Activated T-cell treated with anti-CD3 and anti-CD28 coated beads, Interleukin-2, amount 50 U/mL, for 1 hour (primary cell): ENCODE data around the gene BMP7.
"Not testable (repeated sequence)": the region's sequence is repeated elsewhere in the genome, so short reads cannot be mapped to it uniquely, and the experiment has no call there.

Source experiments
- DNase-seq: peaks from one replicate; pipeline ENCODE4 v3.0.0-alpha.2; 2020

The BMP7 gene

DNA sequence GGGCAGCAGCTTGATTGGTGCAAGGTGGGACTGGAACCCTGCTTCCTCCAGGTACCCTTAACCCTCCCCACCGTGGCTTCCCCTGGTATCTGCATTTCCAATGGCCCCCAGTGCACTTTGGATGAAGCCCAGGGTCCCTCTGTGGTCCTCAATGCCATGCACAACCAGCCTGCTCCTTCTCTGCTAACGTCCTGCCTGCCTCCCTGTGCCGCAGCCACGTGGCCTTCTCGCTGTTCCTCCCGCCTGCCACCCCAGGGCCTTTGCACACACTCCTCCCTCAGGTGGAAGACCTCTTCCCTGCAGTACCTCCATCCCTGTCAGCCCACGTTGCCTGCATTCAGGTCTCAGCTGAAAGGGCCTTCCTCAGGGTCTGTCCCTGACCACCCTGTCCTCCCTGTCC, 101.6 kb downstream of the BMP7 start:
- no peak for DNase-seq

DNA sequence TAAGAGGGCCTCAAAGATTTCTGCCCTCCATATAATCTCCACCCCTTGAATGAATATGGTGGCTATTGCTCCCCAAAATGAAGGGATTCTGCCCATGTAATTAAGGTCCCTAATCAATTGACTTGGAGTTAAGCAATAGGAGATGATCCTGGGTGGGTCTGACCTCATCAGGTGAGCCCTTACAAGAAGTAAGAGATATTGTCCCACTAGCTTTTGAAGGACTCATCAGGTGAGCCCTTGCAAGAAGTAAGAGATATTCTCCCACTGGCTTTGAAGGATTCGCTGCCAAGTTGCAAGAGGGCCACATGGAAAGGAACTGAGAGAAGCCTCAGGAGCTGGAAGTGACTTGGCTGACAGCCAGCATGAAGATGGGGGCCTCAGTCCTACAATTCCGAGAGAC, 103.4 kb downstream of the BMP7 start:
- no peak for DNase-seq

DNA sequence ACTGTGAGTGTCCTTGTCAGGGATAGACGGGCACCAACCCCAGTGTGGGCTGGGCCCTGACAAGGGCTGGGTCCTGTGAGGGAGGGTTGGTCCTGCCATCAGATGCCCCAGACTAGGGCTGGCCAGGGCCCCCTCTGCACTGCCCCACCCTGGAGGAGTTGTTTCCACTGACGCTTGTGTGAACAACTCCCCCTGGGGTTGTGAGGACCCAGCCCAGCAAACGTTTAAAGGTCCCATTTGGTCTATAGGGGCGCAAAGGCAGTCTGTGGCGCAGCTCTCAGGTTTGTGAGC, 104.1 kb downstream of the BMP7 start:
- DNase-seq: no peak

DNA sequence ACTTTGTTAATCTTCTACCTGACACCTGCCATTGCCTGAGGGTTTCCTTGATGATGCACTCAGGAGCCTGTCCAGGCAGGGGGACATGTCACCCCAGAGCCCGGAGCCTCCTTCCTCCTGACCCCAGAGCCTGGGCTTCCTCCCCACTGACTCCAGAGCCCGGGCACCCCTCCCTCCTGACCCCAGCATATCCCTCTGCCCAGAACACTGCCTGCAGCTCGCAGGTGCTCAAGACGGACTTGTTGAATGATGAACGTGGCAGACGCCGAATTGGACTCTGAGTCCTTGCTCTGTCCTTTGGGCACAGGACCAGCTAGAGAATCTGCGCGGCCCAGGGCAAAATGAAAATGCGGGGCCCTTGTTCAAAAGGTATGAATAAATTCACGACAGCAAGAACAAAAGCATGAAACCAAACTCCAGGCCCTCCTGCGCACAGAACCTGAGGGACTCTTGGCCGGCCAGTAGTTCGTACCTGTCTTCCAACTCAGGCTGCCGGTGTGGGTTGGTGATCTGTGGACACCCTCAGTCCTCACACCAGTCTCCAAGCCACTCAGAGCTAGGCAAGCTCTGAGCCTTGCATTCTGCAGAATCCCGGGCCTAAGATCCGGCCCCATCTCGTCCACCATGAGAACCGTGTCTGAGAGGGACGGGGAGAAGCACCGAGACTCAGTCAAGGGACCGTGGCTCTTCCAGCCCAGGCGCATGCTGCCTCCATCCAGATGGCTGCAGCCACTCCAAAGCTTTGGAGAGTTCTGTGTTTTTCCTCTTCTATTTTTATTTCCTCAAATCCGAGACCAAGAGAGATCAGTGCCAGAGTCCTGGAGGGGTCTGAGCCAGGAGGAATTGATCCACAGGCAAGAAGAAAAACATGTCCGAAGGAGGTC, 104.7 kb downstream of the BMP7 start:
- no peak for DNase-seq

DNA sequence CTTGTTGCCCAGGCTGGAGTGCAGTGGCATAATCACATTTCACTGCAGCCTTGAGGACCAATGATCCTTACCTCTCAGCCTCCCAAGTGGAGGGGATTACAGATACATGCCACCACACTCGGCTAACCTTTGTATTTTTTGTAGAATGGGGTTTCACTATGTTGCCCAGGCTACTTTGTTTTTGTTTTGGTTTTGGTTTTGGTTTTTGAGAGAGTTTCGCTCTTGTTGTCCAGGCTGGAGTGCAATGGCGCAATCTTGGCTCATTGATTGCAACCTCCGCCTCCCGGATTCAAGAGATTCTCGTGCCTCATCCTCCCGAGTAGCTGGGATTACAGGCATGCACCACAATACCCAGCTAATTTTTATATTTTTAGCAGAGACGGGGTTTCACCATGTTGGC, 105.5 kb downstream of the BMP7 start:
- DNase-seq: no peak

DNA sequence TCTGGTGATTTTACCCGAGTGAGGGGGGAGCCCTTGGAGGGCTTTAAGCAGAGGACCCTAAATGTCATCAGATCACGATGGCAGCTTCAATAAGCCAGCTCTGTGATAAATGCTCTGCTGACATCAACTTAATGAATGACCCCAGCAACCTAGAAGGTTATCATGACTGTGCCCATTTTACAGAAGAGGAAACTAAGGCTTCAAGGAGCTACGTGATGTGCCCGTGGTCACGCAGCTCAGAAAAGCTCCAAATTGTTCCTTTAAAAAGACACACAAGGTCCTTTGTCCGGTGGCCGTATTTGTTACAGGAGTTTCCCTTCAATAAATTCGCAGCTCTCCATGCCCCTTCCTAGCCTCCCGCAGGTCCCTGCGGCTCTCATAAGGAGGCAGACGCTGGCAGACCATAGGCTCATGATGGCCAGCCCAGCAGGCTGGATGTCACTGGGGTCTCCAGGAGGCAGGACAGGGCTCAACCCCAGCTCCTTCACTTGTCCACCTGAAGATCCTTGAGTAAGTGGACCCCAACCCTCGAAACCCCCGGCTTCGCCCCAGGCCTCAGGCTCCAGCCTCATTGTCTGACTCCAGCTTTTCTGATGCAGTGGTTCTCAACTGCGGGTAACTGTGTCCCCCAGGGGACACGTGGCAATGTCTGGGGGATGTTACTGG, 106.4 kb downstream of the BMP7 start:
- no peak for DNase-seq

DNA sequence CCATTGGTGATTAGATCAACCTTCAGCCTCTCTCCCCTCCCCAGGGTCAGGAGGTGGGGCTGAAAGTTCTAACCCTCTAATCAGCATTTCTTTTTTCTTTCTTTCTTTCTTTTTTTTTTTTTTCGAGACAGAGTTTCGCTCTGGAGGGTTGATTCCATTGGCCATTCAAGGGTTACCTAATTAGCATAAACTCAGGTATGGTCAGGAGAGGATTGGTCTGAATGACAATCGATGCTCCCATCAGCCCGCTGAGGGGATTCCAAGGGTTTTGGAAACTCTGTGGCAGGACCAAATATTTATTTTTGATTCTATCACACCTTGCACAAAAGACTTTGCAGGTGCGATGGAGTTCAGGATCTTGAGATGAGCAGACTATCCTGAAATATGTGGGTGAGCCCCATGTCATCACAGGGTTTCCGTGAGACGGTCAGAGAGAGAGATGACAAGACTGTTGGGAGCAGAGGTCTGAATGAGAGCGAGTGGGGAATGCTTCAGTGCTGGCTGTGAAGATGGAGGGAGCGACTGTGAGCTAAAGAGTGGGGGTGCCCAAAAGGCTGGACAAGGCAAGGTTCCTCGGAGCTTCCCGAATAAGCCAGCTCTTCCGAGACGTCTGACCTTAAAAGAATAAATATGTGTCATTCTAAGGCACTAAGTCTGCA, 107.1 kb downstream of the BMP7 start:
- no peak for DNase-seq

DNA sequence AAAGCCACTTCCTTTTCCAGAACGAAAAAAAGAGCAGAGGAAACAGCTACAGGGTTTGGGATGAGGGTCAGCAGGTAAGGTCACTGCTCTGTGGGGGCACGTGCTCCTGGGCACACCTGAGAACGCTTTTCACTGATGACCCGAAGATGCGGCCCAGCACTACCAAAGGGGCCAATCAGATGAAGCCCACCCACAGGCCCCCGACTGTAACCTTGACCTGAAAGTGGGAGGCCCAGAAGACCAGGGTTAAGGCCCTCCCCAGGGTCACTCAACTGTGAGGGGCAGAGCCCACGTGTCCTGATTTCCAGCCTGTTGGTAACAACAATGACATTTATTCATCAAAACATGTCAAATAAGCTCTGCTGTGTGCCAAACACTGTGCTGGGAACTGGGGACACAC, 108.0 kb downstream of the BMP7 start:
- DNase-seq: no peak

DNA sequence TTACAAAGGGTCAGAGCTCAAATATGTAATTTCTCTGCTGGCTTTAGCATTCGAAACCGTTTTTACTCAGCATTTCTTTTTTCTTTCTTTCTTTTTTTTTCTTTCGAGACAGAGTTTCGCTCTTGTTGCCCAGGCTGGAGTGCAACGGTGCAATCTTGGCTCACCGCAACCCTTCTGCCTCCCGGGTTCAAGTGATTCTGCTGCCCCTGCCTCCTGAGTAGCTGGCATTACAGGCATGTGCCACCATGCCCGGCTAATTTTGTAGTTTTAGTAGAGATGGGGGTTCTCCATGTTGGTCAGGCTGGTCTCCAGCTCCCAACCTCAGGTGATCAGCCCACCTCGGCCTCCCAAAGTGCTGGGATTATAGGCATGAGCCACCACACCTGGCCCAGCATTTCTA, 108.7 kb downstream of the BMP7 start:
- not testable (repeated sequence) for DNase-seq

DNA sequence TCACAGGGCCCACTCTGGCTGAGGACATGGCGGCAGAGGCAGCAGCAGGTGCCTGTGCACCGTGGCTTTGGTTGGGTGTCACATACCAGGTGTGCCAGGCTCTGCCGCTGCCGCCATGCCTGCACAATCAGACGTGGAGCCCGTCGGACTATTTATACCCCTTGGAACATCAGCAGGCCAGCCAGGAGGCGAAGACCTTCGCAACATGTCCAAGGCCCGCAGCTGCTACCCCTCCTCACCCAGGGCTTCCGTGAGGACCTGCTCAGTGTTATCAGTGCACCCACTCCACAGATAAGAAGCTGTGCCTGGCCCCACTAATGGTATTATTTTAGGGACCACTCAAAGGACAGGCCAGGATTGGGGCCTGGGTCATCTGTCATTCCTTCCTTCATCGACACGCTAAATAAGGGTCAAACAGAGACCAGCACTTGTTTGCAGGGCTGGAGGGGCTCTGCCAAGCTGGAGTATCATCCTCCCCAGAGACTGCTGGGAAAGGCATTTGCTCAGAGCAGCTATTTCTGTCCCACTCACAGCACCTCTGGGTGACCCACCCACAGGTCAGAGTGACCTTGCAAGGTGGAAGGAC, 109.2 kb downstream of the BMP7 start:
- DNase-seq: no peak

DNA sequence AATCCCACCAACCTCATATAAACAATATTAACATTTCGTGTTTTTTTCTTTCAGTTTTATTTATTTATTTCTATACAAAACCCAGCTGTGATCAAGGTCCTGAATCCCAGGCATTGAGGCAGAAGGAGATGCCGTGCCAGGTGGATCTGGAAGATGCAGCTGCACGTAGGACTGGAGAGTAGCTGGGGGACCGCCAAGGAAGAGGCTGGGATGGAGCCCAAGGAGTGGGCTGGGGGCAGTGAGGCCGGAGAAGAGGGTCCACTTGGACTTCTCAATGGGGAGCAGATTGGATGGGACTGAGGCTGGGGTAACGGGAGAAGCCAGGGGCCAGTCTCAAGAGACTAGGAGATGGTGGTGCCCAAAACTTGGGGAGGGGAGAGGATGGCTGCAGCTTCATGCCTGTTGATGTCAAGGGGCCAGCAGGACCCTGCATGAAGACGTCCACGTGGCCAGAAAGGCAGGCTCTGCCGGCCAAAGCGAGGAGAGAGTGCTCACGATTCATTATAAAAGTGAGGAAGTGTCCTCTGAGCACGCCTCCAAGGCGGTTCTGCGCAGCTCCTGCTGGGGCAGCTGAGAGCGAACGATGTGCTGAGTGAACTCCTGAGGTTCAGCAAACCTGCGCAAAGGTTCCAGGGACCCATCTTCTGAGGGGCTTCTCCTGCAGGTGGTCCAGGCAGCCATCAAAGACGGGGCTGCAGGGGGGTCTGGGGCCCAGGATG, 110.3 kb downstream of the BMP7 start:
- no peak for DNase-seq

DNA sequence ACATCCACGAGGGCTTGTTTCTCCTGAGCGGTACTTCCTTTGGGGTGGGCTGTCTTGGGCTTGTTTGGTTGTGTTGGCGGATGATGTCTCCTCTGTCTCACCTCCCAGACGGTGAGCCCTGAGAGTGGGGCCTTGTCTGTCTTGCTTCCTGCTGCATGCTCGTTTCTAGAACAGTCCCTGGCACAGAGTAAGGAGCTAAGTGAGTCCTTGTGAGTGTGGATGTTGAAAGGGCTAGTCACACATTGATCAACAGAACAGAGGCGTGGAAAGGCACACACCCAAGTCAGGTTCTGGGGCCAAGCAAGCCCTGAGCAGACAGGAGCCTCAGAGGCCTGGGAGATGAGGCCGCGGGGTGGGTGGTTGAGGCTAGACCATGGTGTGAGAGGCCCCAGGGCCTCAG, 111.0 kb downstream of the BMP7 start:
- DNase-seq: no peak

DNA sequence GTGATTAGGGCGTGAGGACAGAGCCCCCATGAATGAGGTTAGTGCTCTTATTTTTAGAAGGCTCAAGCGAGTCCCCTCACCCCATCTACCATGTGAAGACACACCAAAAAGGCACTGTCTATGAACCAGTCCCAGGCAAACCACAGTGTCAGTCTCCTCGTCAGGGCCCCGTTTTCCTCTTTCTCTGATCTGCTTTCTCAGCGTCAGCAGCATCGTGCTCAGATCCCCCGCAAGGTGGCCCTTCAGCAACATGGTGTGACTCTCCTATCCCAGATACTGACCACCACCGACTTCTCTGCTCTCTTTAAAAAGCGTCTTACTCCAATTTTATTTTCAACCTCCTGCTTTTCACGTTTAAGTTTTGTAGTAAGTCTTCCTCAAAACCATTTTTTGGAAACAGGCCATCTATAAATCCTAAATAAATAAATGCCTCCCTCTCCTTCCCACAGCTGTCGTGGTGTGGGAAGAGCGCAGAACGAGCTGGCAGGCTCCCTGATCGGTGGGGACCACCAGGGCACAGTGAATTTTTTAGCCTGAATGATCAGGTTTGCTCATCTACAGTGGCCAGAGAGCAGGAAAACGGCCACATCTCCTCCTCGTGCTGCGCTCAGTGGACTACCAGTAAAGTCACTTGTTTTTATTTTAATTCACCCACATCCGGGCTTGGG, 113.1 kb downstream of the BMP7 start:
- DNase-seq: no peak

DNA sequence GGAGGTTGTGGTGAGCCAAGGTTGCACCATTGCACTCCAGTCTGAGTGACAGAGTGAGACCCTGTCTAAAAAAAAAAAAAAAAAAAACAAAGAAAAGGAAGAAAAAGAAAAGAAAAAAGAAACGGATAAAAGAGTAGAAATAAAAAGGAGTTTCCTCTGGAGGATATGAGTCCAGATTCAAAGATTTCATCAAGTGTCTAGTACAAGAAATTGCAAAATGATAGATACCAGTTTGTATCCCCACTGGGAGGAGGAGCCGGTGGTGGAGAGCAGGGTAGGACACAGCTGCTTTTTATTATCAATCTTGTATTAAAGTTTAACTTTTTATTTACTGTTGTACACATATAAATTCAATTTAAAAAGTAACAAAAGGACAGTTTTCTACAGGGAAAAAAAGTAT, 113.9 kb downstream of the BMP7 start:
- DNase-seq: no peak

DNA sequence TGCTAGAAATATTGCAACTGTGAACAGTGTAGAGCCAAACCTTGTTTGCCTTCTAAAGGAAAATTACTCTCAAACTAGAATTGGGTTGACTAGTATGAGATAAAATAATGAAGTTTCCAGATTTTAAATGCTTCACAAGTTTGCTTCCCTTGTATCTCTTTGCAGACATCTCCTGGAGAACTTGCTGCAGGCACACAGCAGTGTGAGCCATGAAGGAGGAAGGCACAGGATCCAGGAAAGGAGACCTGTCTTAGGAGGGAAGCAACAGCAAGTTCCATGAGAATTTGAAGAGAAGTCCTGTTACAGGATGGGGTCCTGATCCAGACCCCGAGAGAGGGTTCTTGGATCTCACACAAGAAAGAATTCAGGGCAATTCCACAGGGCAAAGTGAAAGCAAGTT, 115.9 kb downstream of the BMP7 start:
- no peak for DNase-seq

DNA sequence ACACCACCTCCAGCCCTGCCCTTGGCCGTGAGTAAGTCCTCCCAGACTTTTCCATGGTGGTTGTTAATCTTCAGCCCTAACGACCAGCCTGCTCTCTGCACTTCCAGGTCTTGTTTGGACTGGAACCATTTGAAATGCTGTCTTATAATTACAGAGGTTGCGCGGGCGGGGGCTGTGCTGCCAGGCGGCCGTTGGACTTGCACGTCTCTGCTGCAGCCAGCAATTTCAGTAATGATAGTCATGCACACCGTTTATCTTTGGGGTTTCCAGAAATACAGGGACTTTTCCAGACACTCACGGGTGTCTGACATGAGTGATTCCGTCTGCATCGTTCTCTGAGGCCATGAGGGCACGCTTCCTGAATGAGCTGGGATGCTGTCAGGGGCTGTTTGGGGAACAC, 118.2 kb downstream of the BMP7 start:
- no peak for DNase-seq

DNA sequence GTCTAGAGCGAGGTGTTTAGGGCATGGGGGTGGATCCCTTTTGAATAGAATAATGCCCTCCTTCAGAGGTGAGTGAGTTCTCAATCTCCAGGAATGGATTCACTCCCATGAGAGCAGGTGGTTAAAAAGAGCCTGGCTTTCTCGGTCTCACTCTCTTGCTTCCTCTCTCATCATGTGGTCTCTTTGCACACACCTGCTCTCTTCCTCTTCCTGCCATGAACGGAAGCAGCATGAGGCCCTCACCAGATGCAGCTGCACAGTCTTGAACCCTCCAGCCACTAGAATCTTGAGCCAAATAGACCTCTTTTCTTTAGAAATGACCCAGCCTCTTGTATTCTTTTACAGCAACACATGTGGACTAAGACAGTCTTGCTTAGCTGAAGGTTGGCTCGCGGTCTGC, 119.3 kb downstream of the BMP7 start:
- DNase-seq: no peak

DNA sequence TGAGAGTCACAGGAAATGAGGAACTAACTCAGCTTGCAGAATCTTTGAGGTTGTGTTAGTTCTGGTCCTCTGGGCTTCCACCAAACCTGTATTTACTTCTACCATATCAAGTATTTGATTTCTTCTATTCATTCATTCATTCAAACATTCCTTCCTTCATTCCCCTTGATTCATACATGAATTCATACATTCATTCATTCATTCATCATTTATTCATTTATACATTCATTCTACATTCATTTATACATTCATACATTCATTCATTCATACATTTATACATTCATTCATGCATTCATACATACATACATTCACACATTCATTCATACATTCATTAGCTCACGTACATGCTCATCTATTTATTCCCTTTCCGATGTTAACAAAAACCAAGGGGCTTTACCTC, 120.3 kb downstream of the BMP7 start:
- DNase-seq: no peak

DNA sequence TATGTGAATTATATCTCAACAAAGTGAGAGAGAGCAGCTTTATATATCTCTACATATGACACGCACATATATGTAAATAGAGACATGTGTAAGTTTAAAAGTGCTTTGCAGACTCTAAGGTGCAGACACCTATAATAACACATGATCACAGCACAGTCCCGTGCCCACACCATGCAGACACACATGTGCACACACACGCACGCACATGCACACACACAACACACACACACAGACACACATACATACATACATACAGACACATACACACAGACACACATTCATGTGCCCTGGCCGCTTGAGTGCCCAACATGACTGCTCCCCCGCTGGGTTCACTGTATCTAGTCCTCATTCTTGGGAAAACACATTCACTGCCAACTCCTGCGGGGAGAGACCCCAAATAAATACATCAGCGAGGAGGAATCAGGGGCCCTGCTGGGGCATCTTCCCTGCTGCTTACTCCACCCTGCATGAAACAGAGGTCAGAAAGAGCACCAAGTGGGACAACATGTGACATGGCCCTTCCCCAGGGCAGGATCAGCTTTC, 121.3 kb downstream of the BMP7 start:
- DNase-seq: no peak

DNA sequence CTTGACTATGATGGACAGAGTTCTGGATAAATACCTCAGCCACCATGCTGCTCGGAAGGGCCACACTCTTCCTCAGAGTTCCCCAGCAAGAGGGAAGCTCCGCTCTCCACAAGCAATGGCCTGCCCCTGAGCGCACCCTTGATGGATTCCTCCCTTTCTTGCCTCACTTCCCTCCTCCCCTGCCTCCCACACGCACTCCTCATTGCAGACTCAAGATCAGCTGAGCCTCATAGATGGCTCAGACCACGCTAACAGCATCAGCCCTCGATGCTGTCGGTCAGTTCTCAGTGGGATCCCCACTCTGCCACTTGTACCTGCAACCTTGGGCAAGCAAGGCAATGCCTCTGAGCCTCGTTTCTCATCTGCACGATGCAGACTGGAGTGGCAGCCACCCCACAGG, 123.3 kb downstream of the BMP7 start:
- DNase-seq: no peak

DNA sequence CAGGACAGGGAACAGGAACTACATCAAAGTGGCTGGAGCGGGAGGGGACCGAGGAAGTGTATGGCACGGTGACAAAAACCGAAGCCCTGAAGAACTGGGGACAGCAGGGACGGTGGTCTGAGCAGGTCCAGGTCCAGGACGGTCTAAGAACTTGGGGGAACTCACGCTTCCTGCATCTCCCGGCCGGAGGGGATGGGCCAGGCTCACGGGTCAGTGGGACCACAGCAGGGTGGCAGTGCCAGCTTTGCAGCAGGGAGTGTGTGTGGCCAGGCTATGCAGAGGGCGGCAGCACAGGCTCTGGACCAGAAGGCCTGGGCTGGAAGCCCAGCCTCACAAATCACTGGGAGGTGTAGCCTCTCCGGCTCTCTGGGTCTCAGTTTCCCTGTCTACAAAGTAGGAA, 123.8 kb downstream of the BMP7 start:
- DNase-seq: no peak

DNA sequence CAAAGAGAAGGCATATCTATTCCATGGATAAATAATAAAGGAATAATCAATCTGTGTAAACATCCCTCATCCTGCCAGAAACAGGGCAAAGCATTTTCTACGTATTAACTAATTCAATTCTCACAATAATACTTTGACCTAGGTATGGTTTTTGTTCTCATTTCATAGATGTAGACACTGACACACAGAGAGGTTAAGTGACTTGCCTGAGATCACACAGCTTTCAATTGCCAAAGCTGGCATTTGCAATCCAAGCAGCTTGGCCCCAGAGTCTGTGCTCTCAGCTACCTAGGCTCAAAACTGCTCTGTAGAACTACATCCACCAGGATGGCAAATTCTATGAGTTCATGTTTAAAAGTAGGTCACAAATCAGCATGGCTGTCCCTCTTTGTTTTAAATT, 124.9 kb downstream of the BMP7 start:
- no peak for DNase-seq
